ENCODE measurements around the gene CD84.

The CD84 gene

GRCh38 chr1:160618763-160619274 lies 39.5 kb upstream of the CD84 start:
- H3K4me3 ChIP-seq (ENCODE audit: low read depth, low read length), result no peak overlapping the region
- peak; percentile 48 for TF ChIP-seq CTCF (conservative IDR thresholded peaks at IDR 0.05; ENCODE audit: low read depth, low read length)
- DNase-seq (ENCODE audit: low read depth), result no peak

- H3K4me3 ChIP-seq (ENCODE audit: low read depth, low read length), result no peak overlapping the region
- no peak for TF ChIP-seq CTCF (conservative IDR thresholded peaks at IDR 0.05; ENCODE audit: low read depth, low read length)
- no peak for DNase-seq (ENCODE audit: low read depth)
These were observed 39.0 kb upstream of the CD84 start for GRCh38 chr1:160618327-160618726.

- no peak for TF ChIP-seq CTCF (conservative IDR thresholded peaks at IDR 0.05; ENCODE audit: low read depth, low read length)
- no peak for DNase-seq (ENCODE audit: low read depth)
- no peak overlapping the region for H3K4me3 ChIP-seq (ENCODE audit: low read depth, low read length)
These were observed 36.4 kb upstream of the CD84 start for GRCh38 chr1:160615660-160616059.

- no peak for DNase-seq (ENCODE audit: low read depth)
- no peak overlapping the region for H3K4me3 ChIP-seq (ENCODE audit: low read depth, low read length)
- no peak for TF ChIP-seq CTCF (conservative IDR thresholded peaks at IDR 0.05; ENCODE audit: low read depth, low read length)
These were observed 35.1 kb upstream of the CD84 start for GRCh38 chr1:160614410-160614809.

DNA sequence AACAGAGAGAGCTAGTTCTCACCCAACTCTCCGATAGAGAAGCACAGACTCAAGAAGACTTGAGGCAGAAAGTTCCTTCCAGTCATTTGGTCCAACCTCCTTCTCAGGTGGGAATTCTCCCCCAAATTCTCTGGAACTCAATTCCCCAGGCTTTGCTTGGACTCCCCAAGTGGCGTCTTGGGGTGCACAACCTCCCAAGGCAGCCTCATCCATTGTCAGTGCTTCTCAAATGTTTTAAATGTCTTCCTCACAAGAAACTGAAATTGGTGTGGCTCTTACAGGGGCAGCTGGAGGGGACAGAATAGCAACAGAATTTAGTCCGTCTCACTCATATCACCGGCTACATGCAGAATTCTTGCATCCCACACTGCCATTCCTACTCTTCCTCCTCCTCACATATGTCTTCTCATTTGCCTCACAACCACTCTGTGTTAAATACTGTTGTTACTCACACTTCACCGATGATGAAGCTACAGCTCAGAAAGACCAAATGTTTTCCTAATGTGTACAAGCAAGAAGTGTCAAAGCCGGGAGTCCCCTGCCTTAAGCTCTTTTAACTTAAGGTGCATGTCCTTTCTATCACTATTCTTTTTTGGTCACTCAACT lies 33.4 kb upstream of the CD84 start:
- DNase-seq (ENCODE audit: low read depth), result no peak
- H3K4me3 ChIP-seq (ENCODE audit: low read depth, low read length), result no peak overlapping the region
- TF ChIP-seq CTCF (conservative IDR thresholded peaks at IDR 0.05; ENCODE audit: low read depth, low read length), result no peak

GRCh38 chr1:160610569-160611242 lies 31.4 kb upstream of the CD84 start:
- no peak overlapping the region for H3K4me3 ChIP-seq (ENCODE audit: low read depth, low read length)
- no peak for TF ChIP-seq CTCF (conservative IDR thresholded peaks at IDR 0.05; ENCODE audit: low read depth, low read length)
- DNase-seq (ENCODE audit: low read depth), result no peak

DNA sequence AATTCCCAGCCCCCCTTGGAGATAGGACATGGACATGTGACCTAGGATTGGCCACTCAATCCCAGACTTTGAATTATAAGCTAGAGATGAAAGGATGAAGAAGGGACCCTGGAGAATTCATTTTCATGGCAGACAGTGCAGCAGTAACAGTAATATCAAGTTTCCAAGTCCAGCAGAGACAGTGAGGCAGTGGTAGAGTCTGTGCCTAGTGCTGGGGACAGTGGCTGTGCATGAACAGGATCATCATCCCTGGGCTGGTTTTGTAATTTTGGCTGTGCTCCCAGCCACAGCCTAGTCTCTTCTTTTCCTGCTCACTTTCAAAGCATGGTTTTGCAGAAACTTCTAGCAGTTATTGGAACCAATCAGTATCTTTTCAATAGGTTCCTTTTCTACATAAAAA lies 29.6 kb upstream of the CD84 start:
- TF ChIP-seq CTCF (conservative IDR thresholded peaks at IDR 0.05; ENCODE audit: low read depth, low read length), result no peak
- no peak overlapping the region for H3K4me3 ChIP-seq (ENCODE audit: low read depth, low read length)
- DNase-seq (ENCODE audit: low read depth), result no peak

All from choroid plexus epithelial cell (primary cell).